ENCODE measurements around the gene DMRTC1.
"Not testable (repeated sequence)": the region's sequence is repeated elsewhere in the genome, so short reads cannot be mapped to it uniquely, and the experiment has no call there.

DNA sequence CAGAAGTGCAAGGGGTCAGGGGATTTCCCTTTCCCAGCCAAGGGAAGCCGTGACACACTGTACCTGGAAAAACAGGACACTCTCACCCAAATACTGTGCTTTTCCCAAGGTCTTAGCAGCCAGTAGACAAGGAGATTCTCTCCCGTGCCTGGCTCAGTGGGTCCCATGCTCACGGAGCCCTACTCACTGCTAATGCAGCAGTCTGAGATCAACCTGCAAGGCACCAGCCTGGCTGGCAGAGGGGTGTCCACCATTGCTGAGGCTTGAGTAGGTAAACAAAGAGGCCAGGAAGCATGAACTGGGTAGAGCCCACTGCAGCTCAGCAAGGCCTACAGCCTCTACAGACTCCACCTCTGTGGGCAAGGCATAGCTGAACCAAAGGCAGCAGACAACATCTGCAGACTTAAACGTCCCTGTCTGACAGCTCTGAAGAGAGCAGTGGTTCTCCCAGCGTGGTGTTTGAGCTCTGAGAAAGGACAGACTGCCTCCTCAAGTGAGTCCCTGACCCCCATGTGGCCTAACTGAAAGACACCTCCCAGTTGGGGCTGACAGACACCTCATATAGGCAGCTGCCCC is 37.3 kb upstream of the DMRTC1 start:
- TF ChIP-seq CREB1 (IDR thresholded peaks at IDR 0.05; ENCODE audit: low read depth); BCL11A (IDR thresholded peaks at IDR 0.05; ENCODE audit: low read depth, low read length); MXI1 (IDR thresholded peaks at IDR 0.05; ENCODE audit: low read depth, low read length); CHD1 (IDR thresholded peaks at IDR 0.05; ENCODE audit: low read depth, low read length); SUZ12 (IDR thresholded peaks at IDR 0.05; ENCODE audit: unreplicated experiment): not testable (repeated sequence)
- TF ChIP-seq, protein P1, sequence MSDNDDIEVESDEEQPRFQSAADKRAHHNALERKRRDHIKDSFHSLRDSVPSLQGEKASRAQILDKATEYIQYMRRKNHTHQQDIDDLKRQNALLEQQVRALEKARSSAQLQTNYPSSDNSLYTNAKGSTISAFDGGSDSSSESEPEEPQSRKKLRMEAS (IDR thresholded peaks at IDR 0.05; ENCODE audit: low read depth, low read length) = not testable (repeated sequence)
- TF ChIP-seq, protein P2, sequence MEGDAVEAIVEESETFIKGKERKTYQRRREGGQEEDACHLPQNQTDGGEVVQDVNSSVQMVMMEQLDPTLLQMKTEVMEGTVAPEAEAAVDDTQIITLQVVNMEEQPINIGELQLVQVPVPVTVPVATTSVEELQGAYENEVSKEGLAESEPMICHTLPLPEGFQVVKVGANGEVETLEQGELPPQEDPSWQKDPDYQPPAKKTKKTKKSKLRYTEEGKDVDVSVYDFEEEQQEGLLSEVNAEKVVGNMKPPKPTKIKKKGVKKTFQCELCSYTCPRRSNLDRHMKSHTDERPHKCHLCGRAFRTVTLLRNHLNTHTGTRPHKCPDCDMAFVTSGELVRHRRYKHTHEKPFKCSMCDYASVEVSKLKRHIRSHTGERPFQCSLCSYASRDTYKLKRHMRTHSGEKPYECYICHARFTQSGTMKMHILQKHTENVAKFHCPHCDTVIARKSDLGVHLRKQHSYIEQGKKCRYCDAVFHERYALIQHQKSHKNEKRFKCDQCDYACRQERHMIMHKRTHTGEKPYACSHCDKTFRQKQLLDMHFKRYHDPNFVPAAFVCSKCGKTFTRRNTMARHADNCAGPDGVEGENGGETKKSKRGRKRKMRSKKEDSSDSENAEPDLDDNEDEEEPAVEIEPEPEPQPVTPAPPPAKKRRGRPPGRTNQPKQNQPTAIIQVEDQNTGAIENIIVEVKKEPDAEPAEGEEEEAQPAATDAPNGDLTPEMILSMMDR (IDR thresholded peaks at IDR 0.05 in 2 of 3, conservative IDR thresholded peaks at IDR 0.05 in 1 of 3; ENCODE audit: control insufficient read depth in 2 of 3, extremely low read depth in 1 of 3, insufficient read depth in 1 of 3, low read depth in 3 of 3, low read length in 3 of 3) = not testable (repeated sequence)

All from GM12878 (cell line).